Fibroblast of lung (primary cell): Measurements from ENCODE around the gene ANAPC16. TPM values are rescaled to one million over a fixed set of nuclear protein-coding genes. Genes with fewer than 3 reads are reported as not detected.

Experiments used
- DNase-seq, 2 donors: peaks; one replicate each; pipeline versions ENCODE4 v3.0.0 to v3.0.0-alpha.2; 2010; ENCODE audit warnings: low read depth in 2 of 2
- H2AFZ ChIP-seq: 2 replicates; pipeline ENCODE4 v1.5.1; 2012; ENCODE audit warnings: low read length, control low read depth, inconsistent platforms
- H3K27ac ChIP-seq: 2 replicates; pipeline ENCODE4 v1.5.1; 2011; ENCODE audit warnings: low read length, control low read depth; ENCODE audit not compliant: insufficient read depth
- H3K27me3 ChIP-seq: 2 replicates; pipeline ENCODE4 v1.5.1; 2011; ENCODE audit warnings: mild to moderate bottlenecking, low read length; ENCODE audit not compliant: control insufficient read depth, insufficient read depth
- H3K36me3 ChIP-seq: 2 replicates; pipeline ENCODE4 v1.5.1; 2011; ENCODE audit warnings: low read length; ENCODE audit not compliant: control insufficient read depth, insufficient read depth
- H3K4me1 ChIP-seq: 2 replicates; pipeline ENCODE4 v1.5.1; 2011; ENCODE audit warnings: low read length; ENCODE audit not compliant: control insufficient read depth, insufficient read depth; ENCODE audit errors: extremely low read depth
- H3K4me2 ChIP-seq: 2 replicates; pipeline ENCODE4 v1.5.1; 2011; ENCODE audit warnings: low read length, control low read depth; ENCODE audit not compliant: insufficient read depth; ENCODE audit errors: extremely low read depth
- H3K4me3 ChIP-seq, 4 experiments: fragments of 200-600 bp in 1 of 4; sonication (generic) in 1 of 4; replicated peaks in 1 of 4; 2 replicates each; pipeline ENCODE4 v1.5.1; 2011 to 2016; ENCODE audit warnings: low read length in 4 of 4, low read depth in 3 of 4, mild to moderate bottlenecking in 3 of 4, control low read depth in 2 of 4, inconsistent platforms in 1 of 4, mixed read lengths in 1 of 4; ENCODE audit not compliant: insufficient read depth in 1 of 4; ENCODE audit errors: control extremely low read depth in 1 of 4
- H3K79me2 ChIP-seq: 2 replicates; pipeline ENCODE4 v1.5.1; 2012; ENCODE audit warnings: mild to moderate bottlenecking, low read length, inconsistent platforms; ENCODE audit not compliant: control insufficient read depth, insufficient read depth
- H3K9ac ChIP-seq: 2 replicates; pipeline ENCODE4 v1.5.1; 2011; ENCODE audit warnings: mild to moderate bottlenecking, low read length, control low read depth; ENCODE audit not compliant: insufficient read depth
- H3K9me3 ChIP-seq: 2 replicates; pipeline ENCODE4 v1.5.1; 2012; ENCODE audit warnings: low read depth, low read length; ENCODE audit not compliant: control insufficient read depth, insufficient read depth
- H4K20me1 ChIP-seq: 2 replicates; pipeline ENCODE4 v1.5.1; 2011; ENCODE audit warnings: low read length; ENCODE audit not compliant: control insufficient read depth, insufficient read depth; ENCODE audit errors: extremely low read depth
- CTCF ChIP-seq, 2 donors: IDR thresholded peaks in 1 of 2; conservative IDR thresholded peaks in 1 of 2; 1 replicate in 1 of 2; 2 replicates in 1 of 2; pipeline ENCODE4 v1.5.1; 2011 to 2012; ENCODE audit warnings: low read length in 2 of 2, control low read depth in 1 of 2, inconsistent platforms in 1 of 2, low read depth in 1 of 2, mild to moderate bottlenecking in 1 of 2
- EZH2 ChIP-seq: IDR thresholded peaks from 2 replicates; pipeline ENCODE4 v1.5.1; 2012; ENCODE audit warnings: low read length, control low read depth, mild to moderate bottlenecking; ENCODE audit errors: missing control alignments
- polyA plus RNA-seq, 2 donors: library from polyadenylated mRNA; depleted of rRNA in 1 of 2; stranded (reverse) in 1 of 2; unstranded in 1 of 2; fragments of >200 nt; gene quantifications; 2 replicates each; pipeline ENCODE4 v1.2.1, GENCODE V29; 2011 to 2012; ENCODE audit warnings: missing spikeins in 1 of 2
- total RNA-seq: library from RNA; depleted of rRNA; stranded (reverse); fragments of >200 nt; gene quantifications from 2 replicates; pipeline ENCODE4 v1.2.1, GENCODE V29; 2014

Gene ANAPC16
- total and polyA plus RNA-seq, 2 donors (not counting 1 experiment from before 2014, with no cell fraction given): 47.2 to 73.6 TPM

- no peak for DNase-seq
- Histone ChIP-seq H2AFZ (no peak overlapping the region), H3K27me3 (no peaks in the 10 kb centered on the region), H3K79me2 (no peaks in the 10 kb centered on the region), H3K4me2 (no peak overlapping the region), H3K9me3 (no peaks in the 10 kb centered on the region), H3K36me3 (no peaks in the 10 kb centered on the region), H3K27ac (no peak overlapping the region), H3K4me1 (peaks cover 16% of the 10 kb centered on the region), H3K4me3 (no peak overlapping the region), H3K9ac (no peak overlapping the region), H4K20me1 (no peaks in the 10 kb centered on the region)
- TF ChIP-seq EZH2: no peak
- TF ChIP-seq CTCF (conservative IDR thresholded peaks at IDR 0.05 in 1 of 2, IDR thresholded peaks at IDR 0.05 in 1 of 2; ENCODE audit: low read depth in 1 of 2, low read length in 2 of 2): no peak
These were observed 48.7 kb downstream of the ANAPC16 start for GRCh38 chr10:72264536-72264935.

GRCh38 chr10:72265508-72265907 lies 49.7 kb downstream of the ANAPC16 start:
- peaks cover 7% of the 10 kb centered on the region for H3K4me1 ChIP-seq
- H3K4me3 ChIP-seq: no peak overlapping the region
- no peak overlapping the region for H3K9ac ChIP-seq
- H3K27me3 ChIP-seq: no peaks in the 10 kb centered on the region
- H3K36me3 ChIP-seq: no peaks in the 10 kb centered on the region
- H3K79me2 ChIP-seq: no peaks in the 10 kb centered on the region
- no peak overlapping the region for H2AFZ ChIP-seq
- H3K27ac ChIP-seq: no peak overlapping the region
- TF ChIP-seq CTCF (conservative IDR thresholded peaks at IDR 0.05 in 1 of 2, IDR thresholded peaks at IDR 0.05 in 1 of 2; ENCODE audit: low read depth in 1 of 2, low read length in 2 of 2) (no peak), EZH2 (no peak)
- no peak overlapping the region for H3K4me2 ChIP-seq
- no peaks in the 10 kb centered on the region for H4K20me1 ChIP-seq
- DNase-seq: no peak
- H3K9me3 ChIP-seq: no peaks in the 10 kb centered on the region

- Histone ChIP-seq H2AFZ (no peak overlapping the region), H4K20me1 (no peaks in the 10 kb centered on the region), H3K9ac (no peak overlapping the region), H3K4me1 (peaks cover 5% of the 10 kb centered on the region), H3K27me3 (no peaks in the 10 kb centered on the region), H3K4me3 (no peak overlapping the region), H3K79me2 (no peaks in the 10 kb centered on the region), H3K27ac (no peak overlapping the region), H3K4me2 (no peak overlapping the region), H3K9me3 (no peaks in the 10 kb centered on the region), H3K36me3 (no peaks in the 10 kb centered on the region)
- no peak for DNase-seq
- no peak for TF ChIP-seq CTCF (conservative IDR thresholded peaks at IDR 0.05 in 1 of 2, IDR thresholded peaks at IDR 0.05 in 1 of 2; ENCODE audit: low read depth in 1 of 2, low read length in 2 of 2)
- TF ChIP-seq EZH2: no peak
These were observed 50.4 kb downstream of the ANAPC16 start for GRCh38 chr10:72265990-72266865.
